SK-N-SH (cell line): Measurements from ENCODE around the gene UBAP2L.

Experiments
- EP300 ChIP-seq, 2 experiments: IDR thresholded peaks; 2 replicates each; pipeline versions ENCODE4 v1.4.0 to v1.6.1; 2012; ENCODE audit warnings: borderline replicate concordance in 1 of 2, low read depth in 1 of 2, low read length in 1 of 2
- EZH2phosphoT487 ChIP-seq: fragments of 200-600 bp; sonication (generic); IDR thresholded peaks from 2 replicates; pipeline ENCODE4 v1.6.1; 2017; ENCODE audit warnings: low read depth, mixed run types, mild to moderate bottlenecking, antibody characterized with exemption, moderate library complexity, borderline replicate concordance
- FOXJ3 ChIP-seq: sonication (generic); formaldehyde crosslinking; IDR thresholded peaks from 2 replicates; pipeline ENCODE4 v1.5.1; 2020; ENCODE audit warnings: mild to moderate bottlenecking, missing genetic modification reagents
- MXI1 ChIP-seq: IDR thresholded peaks from 2 replicates; pipeline ENCODE4 v1.6.1; 2012; ENCODE audit warnings: mild to moderate bottlenecking, low read depth, low read length, improper control_type of control experiment
- POLR2AphosphoS5 ChIP-seq: IDR thresholded peaks from 2 replicates; pipeline ENCODE4 v1.6.1; 2012; ENCODE audit warnings: low read depth, low read length
- SIN3A ChIP-seq: IDR thresholded peaks from 2 replicates; pipeline ENCODE4 v1.6.1; 2012; ENCODE audit warnings: low read depth, mild to moderate bottlenecking, low read length, moderate library complexity, borderline replicate concordance
- SMC3 ChIP-seq: IDR thresholded peaks from 2 replicates; pipeline ENCODE4 v1.6.1; 2012; ENCODE audit warnings: low read depth, low read length, improper control_type of control experiment
- YY1 ChIP-seq: IDR thresholded peaks from 2 replicates; pipeline ENCODE4 v1.4.0; 2012; ENCODE audit warnings: low read depth, mild to moderate bottlenecking
- TF ChIP-seq, protein P1 (sequence below): fragments of 200-600 bp; sonication (generic); IDR thresholded peaks from 2 replicates; pipeline ENCODE4 v1.6.1; 2017; ENCODE audit warnings: antibody characterized with exemption, mild to moderate bottlenecking, moderate library complexity
- TF ChIP-seq, protein P2 (sequence below): fragments of 150-350 bp; IDR thresholded peaks from 2 replicates; pipeline ENCODE4 v1.6.1; 2017; ENCODE audit warnings: antibody characterized with exemption, low read length, low read depth, borderline replicate concordance
- TF ChIP-seq, protein P3 (sequence below): IDR thresholded peaks from 2 replicates; pipeline ENCODE4 v1.6.1; 2012; ENCODE audit warnings: mild to moderate bottlenecking, low read depth, low read length, moderate library complexity
- TF ChIP-seq, protein P4 (sequence below): IDR thresholded peaks from 2 replicates; pipeline ENCODE4 v1.4.0; 2012; ENCODE audit warnings: low read depth, borderline replicate concordance

DNA sequence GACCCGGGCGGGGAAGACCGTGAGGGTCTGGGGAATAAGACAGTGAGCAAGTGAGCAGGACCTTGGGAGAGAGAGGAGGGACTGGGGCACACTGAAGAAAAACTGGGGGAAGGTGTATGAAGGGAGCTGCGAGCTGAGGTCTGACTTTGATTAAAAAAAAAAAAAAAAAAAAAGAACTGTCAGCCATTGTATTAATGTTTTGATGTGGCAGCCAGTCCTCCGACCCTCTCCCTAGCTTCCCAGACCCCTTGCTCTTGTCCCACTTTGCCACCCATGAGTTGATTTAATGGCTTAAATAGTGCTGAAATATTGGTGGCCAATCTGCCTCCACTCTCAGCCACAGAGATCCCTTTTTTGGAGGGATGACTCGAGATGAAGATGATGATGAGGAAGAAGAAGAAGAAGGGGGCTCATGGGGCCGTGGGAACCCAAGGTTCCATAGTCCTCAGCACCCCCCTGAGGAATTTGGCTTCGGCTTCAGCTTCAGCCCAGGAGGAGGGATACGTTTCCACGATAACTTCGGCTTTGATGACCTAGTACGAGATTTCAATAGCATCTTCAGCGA is 52.3 kb downstream of the UBAP2L start:
- TF ChIP-seq SMC3 (no peak), EZH2phosphoT487 (no peak), EP300 (IDR thresholded peaks at IDR 0.05; ENCODE audit: borderline replicate concordance in 1 of 2, low read depth in 1 of 2, low read length in 1 of 2) (no peak), FOXJ3 (no peak), POLR2AphosphoS5 (no peak), YY1 (no peak), SIN3A (no peak), MXI1 (no peak)
- TF ChIP-seq, protein P1, sequence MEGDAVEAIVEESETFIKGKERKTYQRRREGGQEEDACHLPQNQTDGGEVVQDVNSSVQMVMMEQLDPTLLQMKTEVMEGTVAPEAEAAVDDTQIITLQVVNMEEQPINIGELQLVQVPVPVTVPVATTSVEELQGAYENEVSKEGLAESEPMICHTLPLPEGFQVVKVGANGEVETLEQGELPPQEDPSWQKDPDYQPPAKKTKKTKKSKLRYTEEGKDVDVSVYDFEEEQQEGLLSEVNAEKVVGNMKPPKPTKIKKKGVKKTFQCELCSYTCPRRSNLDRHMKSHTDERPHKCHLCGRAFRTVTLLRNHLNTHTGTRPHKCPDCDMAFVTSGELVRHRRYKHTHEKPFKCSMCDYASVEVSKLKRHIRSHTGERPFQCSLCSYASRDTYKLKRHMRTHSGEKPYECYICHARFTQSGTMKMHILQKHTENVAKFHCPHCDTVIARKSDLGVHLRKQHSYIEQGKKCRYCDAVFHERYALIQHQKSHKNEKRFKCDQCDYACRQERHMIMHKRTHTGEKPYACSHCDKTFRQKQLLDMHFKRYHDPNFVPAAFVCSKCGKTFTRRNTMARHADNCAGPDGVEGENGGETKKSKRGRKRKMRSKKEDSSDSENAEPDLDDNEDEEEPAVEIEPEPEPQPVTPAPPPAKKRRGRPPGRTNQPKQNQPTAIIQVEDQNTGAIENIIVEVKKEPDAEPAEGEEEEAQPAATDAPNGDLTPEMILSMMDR: no peak
- TF ChIP-seq, protein P2, sequence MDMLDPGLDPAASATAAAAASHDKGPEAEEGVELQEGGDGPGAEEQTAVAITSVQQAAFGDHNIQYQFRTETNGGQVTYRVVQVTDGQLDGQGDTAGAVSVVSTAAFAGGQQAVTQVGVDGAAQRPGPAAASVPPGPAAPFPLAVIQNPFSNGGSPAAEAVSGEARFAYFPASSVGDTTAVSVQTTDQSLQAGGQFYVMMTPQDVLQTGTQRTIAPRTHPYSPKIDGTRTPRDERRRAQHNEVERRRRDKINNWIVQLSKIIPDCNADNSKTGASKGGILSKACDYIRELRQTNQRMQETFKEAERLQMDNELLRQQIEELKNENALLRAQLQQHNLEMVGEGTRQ: no peak
- TF ChIP-seq, protein P3, sequence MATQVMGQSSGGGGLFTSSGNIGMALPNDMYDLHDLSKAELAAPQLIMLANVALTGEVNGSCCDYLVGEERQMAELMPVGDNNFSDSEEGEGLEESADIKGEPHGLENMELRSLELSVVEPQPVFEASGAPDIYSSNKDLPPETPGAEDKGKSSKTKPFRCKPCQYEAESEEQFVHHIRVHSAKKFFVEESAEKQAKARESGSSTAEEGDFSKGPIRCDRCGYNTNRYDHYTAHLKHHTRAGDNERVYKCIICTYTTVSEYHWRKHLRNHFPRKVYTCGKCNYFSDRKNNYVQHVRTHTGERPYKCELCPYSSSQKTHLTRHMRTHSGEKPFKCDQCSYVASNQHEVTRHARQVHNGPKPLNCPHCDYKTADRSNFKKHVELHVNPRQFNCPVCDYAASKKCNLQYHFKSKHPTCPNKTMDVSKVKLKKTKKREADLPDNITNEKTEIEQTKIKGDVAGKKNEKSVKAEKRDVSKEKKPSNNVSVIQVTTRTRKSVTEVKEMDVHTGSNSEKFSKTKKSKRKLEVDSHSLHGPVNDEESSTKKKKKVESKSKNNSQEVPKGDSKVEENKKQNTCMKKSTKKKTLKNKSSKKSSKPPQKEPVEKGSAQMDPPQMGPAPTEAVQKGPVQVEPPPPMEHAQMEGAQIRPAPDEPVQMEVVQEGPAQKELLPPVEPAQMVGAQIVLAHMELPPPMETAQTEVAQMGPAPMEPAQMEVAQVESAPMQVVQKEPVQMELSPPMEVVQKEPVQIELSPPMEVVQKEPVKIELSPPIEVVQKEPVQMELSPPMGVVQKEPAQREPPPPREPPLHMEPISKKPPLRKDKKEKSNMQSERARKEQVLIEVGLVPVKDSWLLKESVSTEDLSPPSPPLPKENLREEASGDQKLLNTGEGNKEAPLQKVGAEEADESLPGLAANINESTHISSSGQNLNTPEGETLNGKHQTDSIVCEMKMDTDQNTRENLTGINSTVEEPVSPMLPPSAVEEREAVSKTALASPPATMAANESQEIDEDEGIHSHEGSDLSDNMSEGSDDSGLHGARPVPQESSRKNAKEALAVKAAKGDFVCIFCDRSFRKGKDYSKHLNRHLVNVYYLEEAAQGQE: no peak
- TF ChIP-seq, protein P4, sequence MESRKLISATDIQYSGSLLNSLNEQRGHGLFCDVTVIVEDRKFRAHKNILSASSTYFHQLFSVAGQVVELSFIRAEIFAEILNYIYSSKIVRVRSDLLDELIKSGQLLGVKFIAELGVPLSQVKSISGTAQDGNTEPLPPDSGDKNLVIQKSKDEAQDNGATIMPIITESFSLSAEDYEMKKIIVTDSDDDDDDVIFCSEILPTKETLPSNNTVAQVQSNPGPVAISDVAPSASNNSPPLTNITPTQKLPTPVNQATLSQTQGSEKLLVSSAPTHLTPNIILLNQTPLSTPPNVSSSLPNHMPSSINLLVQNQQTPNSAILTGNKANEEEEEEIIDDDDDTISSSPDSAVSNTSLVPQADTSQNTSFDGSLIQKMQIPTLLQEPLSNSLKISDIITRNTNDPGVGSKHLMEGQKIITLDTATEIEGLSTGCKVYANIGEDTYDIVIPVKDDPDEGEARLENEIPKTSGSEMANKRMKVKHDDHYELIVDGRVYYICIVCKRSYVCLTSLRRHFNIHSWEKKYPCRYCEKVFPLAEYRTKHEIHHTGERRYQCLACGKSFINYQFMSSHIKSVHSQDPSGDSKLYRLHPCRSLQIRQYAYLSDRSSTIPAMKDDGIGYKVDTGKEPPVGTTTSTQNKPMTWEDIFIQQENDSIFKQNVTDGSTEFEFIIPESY: no peak
